COLO668 (cell line): ENCODE data around the gene TARBP1.
"Not testable (repeated sequence)": the region's sequence is repeated elsewhere in the genome, so short reads cannot be mapped to it uniquely, and the experiment has no call there.

Experiments
- DNase-seq: peaks from one replicate; lab custom pipeline; 2025; ENCODE audit not compliant: unreplicated experiment; lab: John Stamatoyannopoulos, UW

TARBP1 gene

GRCh38 chr1:234396092-234396491 lies 82.9 kb downstream of the TARBP1 start:
- DNase-seq, result no peak

- DNase-seq, result no peak
Measured at GRCh38 chr1:234395297-234395696, 83.7 kb downstream of the TARBP1 start.

GRCh38 chr1:234393190-234393589 lies 85.8 kb downstream of the TARBP1 start:
- no peak for DNase-seq

- no peak for DNase-seq
Measured at GRCh38 chr1:234388094-234388493, 90.9 kb downstream of the TARBP1 start.

GRCh38 chr1:234386122-234386521 lies 92.9 kb downstream of the TARBP1 start:
- no peak for DNase-seq

GRCh38 chr1:234381699-234382555 lies 97.1 kb downstream of the TARBP1 start:
- DNase-seq, result no peak

GRCh38 chr1:234379591-234380109 lies 99.3 kb downstream of the TARBP1 start:
- DNase-seq, result not testable (repeated sequence)

GRCh38 chr1:234375672-234376071 lies 103.3 kb downstream of the TARBP1 start:
- DNase-seq, result no peak

- DNase-seq, result no peak
Measured at GRCh38 chr1:234373959-234374254, 105.1 kb downstream of the TARBP1 start.

- DNase-seq, result peak; percentile 97
Measured at GRCh38 chr1:234373064-234373958, 105.7 kb downstream of the TARBP1 start, which contains the start of gene COA6. TSS of gene COA6 (plus strand) at chr1:234373456. CDS start at chr1:234373467, 11 bp downstream.

GRCh38 chr1:234372011-234372757 lies 106.8 kb downstream of the TARBP1 start:
- DNase-seq, result no peak

- no peak for DNase-seq
Measured at GRCh38 chr1:234371414-234371813, 107.6 kb downstream of the TARBP1 start.

GRCh38 chr1:234369784-234370183 lies 109.2 kb downstream of the TARBP1 start:
- no peak for DNase-seq

GRCh38 chr1:234369033-234369430 lies 109.9 kb downstream of the TARBP1 start:
- DNase-seq, result no peak

GRCh38 chr1:234368320-234369032 lies 110.5 kb downstream of the TARBP1 start:
- no peak for DNase-seq

GRCh38 chr1:234362558-234362957 lies 116.4 kb downstream of the TARBP1 start:
- no peak for DNase-seq

- no peak for DNase-seq
Measured at GRCh38 chr1:234361102-234361603, 117.8 kb downstream of the TARBP1 start.

- DNase-seq, result no peak
Measured at GRCh38 chr1:234357831-234358230, 121.1 kb downstream of the TARBP1 start.

- DNase-seq, result peak; percentile 83
Measured at GRCh38 chr1:234356615-234357269, 122.2 kb downstream of the TARBP1 start.
